H1 (cell line): ENCODE data around the gene HMGCL. TPM values are rescaled to one million over a fixed set of nuclear protein-coding genes. Genes with fewer than 3 reads are reported as not detected.

Experiments used
- CTCF ChIA-PET: fragments of 300-600 bp; sonication (Branson Sonifier 250); formaldehyde crosslinking; loops from one replicate; lab custom pipeline; 2021; ENCODE audit not compliant: partially characterized antibody; lab: Charles Lee
- POLR2A ChIA-PET: fragments of 300-600 bp; sonication (Branson Sonifier 250); formaldehyde crosslinking; loops from one replicate; lab custom pipeline; 2021; ENCODE audit warnings: inconsistent platforms; ENCODE audit not compliant: partially characterized antibody; lab: Charles Lee
- DNase-seq, 2 experiments: peaks; one replicate each; pipeline versions ENCODE4 v3.0.0 to v3.0.0-alpha.2; 2010 to 2022; ENCODE audit warnings: low spot score in 2 of 2, low read depth in 1 of 2, mixed read lengths in 1 of 2
- FAIRE-seq: peaks from 2 replicates; lab custom pipeline; 2011; peaks lifted over from hg19 to GRCh38; lab: Jason Lieb, UNC
- H2AFZ ChIP-seq: 2 replicates; pipeline ENCODE4 v1.8.1; 2012; ENCODE audit warnings: low read length, inconsistent platforms
- H2AK5ac ChIP-seq: 2 replicates; pipeline ENCODE4 v1.6.1; 2013; ENCODE audit warnings: low read depth, low read length
- H2BK120ac ChIP-seq: replicated peaks from 2 replicates; pipeline ENCODE3; 2013; ENCODE audit warnings: low read depth, low read length, inconsistent platforms
- H2BK12ac ChIP-seq: 2 replicates; pipeline ENCODE4 v1.6.1; 2013; ENCODE audit warnings: low read depth, low read length
- H2BK15ac ChIP-seq: 2 replicates; pipeline ENCODE4 v1.6.1; 2013; ENCODE audit warnings: low read length
- H2BK20ac ChIP-seq: 2 replicates; pipeline ENCODE4 v1.6.1; 2013; ENCODE audit warnings: low read length
- H2BK5ac ChIP-seq: 2 replicates; pipeline ENCODE4 v1.6.1; 2013; ENCODE audit warnings: low read depth, low read length
- H3K14ac ChIP-seq: 2 replicates; pipeline ENCODE4 v1.6.1; 2013; ENCODE audit warnings: inconsistent platforms; ENCODE audit not compliant: insufficient read length
- H3K18ac ChIP-seq: 2 replicates; pipeline ENCODE4 v1.6.1; 2013; ENCODE audit warnings: low read length; ENCODE audit errors: extremely low read depth
- H3K23ac ChIP-seq: 2 replicates; pipeline ENCODE4 v1.6.1; 2013; ENCODE audit warnings: inconsistent platforms; ENCODE audit not compliant: insufficient read length
- H3K23me2 ChIP-seq: 2 replicates; pipeline ENCODE4 v1.6.1; 2013; ENCODE audit warnings: low read depth, low read length
- H3K27ac ChIP-seq: 2 replicates; pipeline ENCODE4 v1.6.1; 2011; ENCODE audit warnings: low read depth, low read length, inconsistent platforms
- H3K27me3 ChIP-seq, 4 experiments: replicated peaks in 1 of 4; 1 replicate in 1 of 4; 2 replicates in 3 of 4; pipeline versions ENCODE4 v1.6.1 to v1.8.1; 2011 to 2013; ENCODE audit warnings: low read length in 3 of 4, mild to moderate bottlenecking in 3 of 4, inconsistent platforms in 2 of 4, mixed read lengths in 2 of 4, moderate library complexity in 1 of 4; ENCODE audit not compliant: control insufficient read depth in 3 of 4, insufficient read depth in 3 of 4; ENCODE audit errors: extremely low read depth in 1 of 4
- H3K36me3 ChIP-seq, 4 experiments: 2 replicates each; pipeline versions ENCODE4 v1.6.1 to v1.8.1; 2011 to 2013; ENCODE audit warnings: mild to moderate bottlenecking in 4 of 4, low read length in 3 of 4, moderate library complexity in 2 of 4, control low read depth in 1 of 4, inconsistent platforms in 1 of 4; ENCODE audit not compliant: insufficient read depth in 4 of 4, control insufficient read depth in 2 of 4
- H3K4ac ChIP-seq: replicated peaks from 2 replicates; pipeline ENCODE3; 2013; ENCODE audit warnings: low read length, low read depth, mixed read lengths, inconsistent platforms; ENCODE audit not compliant: insufficient read length
- H3K4me1 ChIP-seq, 4 experiments: replicated peaks in 1 of 4; 1 replicate in 1 of 4; 2 replicates in 3 of 4; pipeline versions ENCODE4 v1.6.1 to v1.8.1; 2011 to 2013; ENCODE audit warnings: low read length in 3 of 4, inconsistent platforms in 2 of 4, mixed read lengths in 1 of 4; ENCODE audit not compliant: insufficient read depth in 4 of 4, control insufficient read depth in 3 of 4
- H3K4me2 ChIP-seq, 2 experiments: 2 replicates each; pipeline versions ENCODE4 v1.6.1 to v1.8.1; 2011 to 2013; ENCODE audit warnings: low read depth in 2 of 2, low read length in 2 of 2, control low read depth in 1 of 2, inconsistent platforms in 1 of 2, mild to moderate bottlenecking in 1 of 2; ENCODE audit not compliant: insufficient read depth in 1 of 2
- H3K4me3 ChIP-seq, 4 experiments: fragments of 200-600, 300-600 bp in 1 of 4; sonication (generic), shearing (Covaris generic), sonication (Bioruptor Twin) in 1 of 4; 2 replicates each; pipeline versions ENCODE4 v1.5.1 to v1.8.1; 2011 to 2016; ENCODE audit warnings: low read length in 4 of 4, low read depth in 3 of 4, control low read depth in 2 of 4, inconsistent platforms in 2 of 4, mild to moderate bottlenecking in 2 of 4, mixed read lengths in 1 of 4, moderate library complexity in 1 of 4; ENCODE audit not compliant: insufficient read depth in 2 of 4; ENCODE audit errors: extremely low read depth in 1 of 4
- H3K56ac ChIP-seq: replicated peaks from 2 replicates; pipeline ENCODE3; 2013; ENCODE audit warnings: low read depth, mild to moderate bottlenecking, mixed read lengths, low read length, inconsistent platforms; ENCODE audit not compliant: insufficient read length
- H3K79me1 ChIP-seq: 2 replicates; pipeline ENCODE4 v1.6.1; 2013; ENCODE audit warnings: low read depth, low read length, control low read depth
- H3K79me2 ChIP-seq, 2 experiments: 2 replicates each; pipeline versions ENCODE4 v1.6.1 to v1.8.1; 2012 to 2013; ENCODE audit warnings: low read length in 2 of 2, mild to moderate bottlenecking in 2 of 2, inconsistent platforms in 1 of 2; ENCODE audit not compliant: insufficient read depth in 2 of 2, control insufficient read depth in 1 of 2
- H3K9ac ChIP-seq, 4 experiments: replicated peaks in 1 of 4; 1 replicate in 1 of 4; 2 replicates in 3 of 4; pipeline versions ENCODE4 v1.6.1 to v1.8.1; 2011 to 2013; ENCODE audit warnings: low read depth in 3 of 4, low read length in 3 of 4, control low read depth in 2 of 4, mild to moderate bottlenecking in 2 of 4, moderate library complexity in 2 of 4, inconsistent platforms in 1 of 4; ENCODE audit errors: extremely low read depth in 1 of 4
- H3K9me3 ChIP-seq, 2 experiments: 2 replicates each; pipeline versions ENCODE4 v1.6.1 to v1.8.1; 2012 to 2013; ENCODE audit warnings: mild to moderate bottlenecking in 2 of 2, moderate library complexity in 2 of 2, control low read depth in 1 of 2, inconsistent platforms in 1 of 2, low read depth in 1 of 2, low read length in 1 of 2, mixed read lengths in 1 of 2; ENCODE audit not compliant: insufficient read depth in 2 of 2
- H4K20me1 ChIP-seq, 2 experiments: replicated peaks in 1 of 2; 2 replicates each; pipeline versions ENCODE3 to v1.8.1; 2011 to 2013; ENCODE audit warnings: inconsistent platforms in 2 of 2, low read length in 2 of 2, mild to moderate bottlenecking in 1 of 2; ENCODE audit not compliant: insufficient read depth in 2 of 2, control insufficient read depth in 1 of 2
- H4K5ac ChIP-seq: 2 replicates; pipeline ENCODE4 v1.6.1; 2013; ENCODE audit warnings: low read length, low read depth, mixed read lengths, inconsistent platforms; ENCODE audit not compliant: insufficient read length
- H4K8ac ChIP-seq: 2 replicates; pipeline ENCODE4 v1.8.0; 2013; ENCODE audit warnings: mild to moderate bottlenecking, moderate library complexity, low read length, inconsistent platforms; ENCODE audit not compliant: insufficient read depth; ENCODE audit errors: extremely low read depth
- H4K91ac ChIP-seq: replicated peaks from 2 replicates; pipeline ENCODE3; 2013; ENCODE audit warnings: low read length, mixed read lengths, inconsistent platforms; ENCODE audit not compliant: insufficient read length
- BRCA1 ChIP-seq: IDR thresholded peaks from 2 replicates; pipeline ENCODE4 v1.6.1; 2012; ENCODE audit warnings: low read depth, low read length, improper control_type of control experiment
- GABPA ChIP-seq: IDR thresholded peaks from 2 replicates; pipeline ENCODE4 v1.6.1; 2011; ENCODE audit warnings: mild to moderate bottlenecking, low read length, moderate library complexity, borderline replicate concordance; ENCODE audit not compliant: insufficient read depth
- NRF1 ChIP-seq: IDR thresholded peaks from 2 replicates; pipeline ENCODE4 v1.6.1; 2011; ENCODE audit warnings: mild to moderate bottlenecking, low read depth, low read length, improper control_type of control experiment
- PHF8 ChIP-seq: fragments of 200-600 bp; sonication (generic); conservative IDR thresholded peaks from 2 replicates; pipeline ENCODE4 v1.7.1; 2012; ENCODE audit warnings: low read depth, mild to moderate bottlenecking, inconsistent platforms, low read length, moderate library complexity
- RNF2 ChIP-seq: fragments of 200-900, 300-1000 bp; sonication (generic); IDR thresholded peaks from 2 replicates; pipeline ENCODE4 v1.7.1; 2016; ENCODE audit warnings: borderline replicate concordance, low read depth, mild to moderate bottlenecking, antibody characterized with exemption, low read length; ENCODE audit not compliant: poor library complexity, severe bottlenecking; ENCODE audit errors: missing control alignments
- TEAD4 ChIP-seq: IDR thresholded peaks from 2 replicates; pipeline ENCODE4 v1.6.1; 2012; ENCODE audit warnings: low read depth, low read length, inconsistent platforms, mixed read lengths
- WGBS, 2 experiments: shearing (Covaris generic) in 1 of 2; methylation state at CpG; one replicate each; pipeline versions ENCODE4 v1.1.6 to v1.1.7; 2013 to 2015; ENCODE audit warnings: low lambda C conversion rate in 2 of 2, mixed read lengths in 2 of 2, inconsistent platforms in 1 of 2, low coverage in 1 of 2, missing lambda C conversion rate in 1 of 2; ENCODE audit not compliant: insufficient replicate concordance in 2 of 2, insufficient coverage in 1 of 2, insufficient read length in 1 of 2; ENCODE audit errors: extremely low coverage in 1 of 2, missing lambda C conversion rate in 1 of 2; 5-methylcytosine and 5-hydroxymethylcytosine counted together
- polyA plus RNA-seq, 7 experiments: library from polyadenylated mRNA; depleted of rRNA in 3 of 7; stranded (reverse) in 5 of 7; unstranded in 2 of 7; fragments of >200 nt in 5 of 7; fragments of 200-250 nt in 2 of 7; gene quantifications; 1 replicate in 5 of 7; 2 replicates in 1 of 7; 4 replicates in 1 of 7; pipeline versions ENCODE4 v1.2.1 to v1.2.3, GENCODE V29; 2011 to 2013; ENCODE audit warnings: missing spikeins in 2 of 7, mixed read lengths in 2 of 7
- total RNA-seq: library from RNA; stranded (reverse); fragmentation: NEBNext Ultra II Directional; extraction: Animal tissue kit (Norgen Biotek cat#: 25700); gene quantifications from 2 replicates; pipeline ENCODE4 v1.2.1, GENCODE V29; 2021
- TF ChIP-seq, protein P1 (sequence below): IDR thresholded peaks from 2 replicates; pipeline ENCODE4 v1.6.1; 2011; ENCODE audit warnings: low read depth, mild to moderate bottlenecking, low read length; ENCODE audit not compliant: insufficient read depth

The HMGCL gene
- total and polyA plus RNA-seq, 2 of the 8 experiments (the other 6 are each of a cell fraction or from before 2014, with no cell fraction given) = 13.7 to 19.5 TPM

DNA sequence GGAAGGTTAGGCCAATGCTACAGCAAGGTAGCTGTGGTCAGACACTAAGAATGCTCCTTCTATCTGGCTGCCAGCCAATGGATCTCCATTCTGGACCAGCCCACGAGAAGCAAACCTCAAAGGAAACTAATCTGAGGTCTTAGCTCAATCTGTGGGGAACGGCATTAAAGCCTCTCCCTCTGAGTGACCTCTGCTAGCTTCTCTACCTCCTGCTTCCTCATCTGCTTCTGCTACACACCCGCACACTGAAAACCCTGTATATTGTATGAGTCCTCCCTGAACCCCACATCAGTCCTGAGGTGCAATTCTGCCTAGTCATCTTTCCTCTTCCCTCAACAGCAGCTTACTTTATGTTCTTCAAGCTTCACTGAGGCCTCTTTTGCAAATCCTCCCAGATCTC, 17.8 kb downstream of the HMGCL start:
- Histone ChIP-seq H3K23me2 (no peaks in the 10 kb centered on the region), H3K27ac (no peak overlapping the region), H2BK12ac (no peak overlapping the region), H3K79me1 (no peaks in the 10 kb centered on the region), H4K91ac (no peak overlapping the region), H3K36me3 (no peaks in the 10 kb centered on the region; a peak in 1 of 8 replicates), H2BK20ac (no peak overlapping the region), H3K27me3 (no peaks in the 10 kb centered on the region), H3K79me2 (no peaks in the 10 kb centered on the region), H4K20me1 (peaks cover 0 to 2% of the 10 kb centered on the region in 2 experiments), H2BK120ac (no peak overlapping the region), H3K4me1 (peaks cover 0 to 1% (median 0%) of the 10 kb centered on the region in 4 experiments; a peak in 2 of 7 replicates), H3K9ac (no peak overlapping the region), H3K9me3 (no peaks in the 10 kb centered on the region), H4K8ac (no peak overlapping the region), H3K4me3 (no peak overlapping the region), H2AK5ac (no peak overlapping the region), H3K4me2 (no peak overlapping the region), H3K18ac (no peak overlapping the region), H2BK5ac (no peak overlapping the region), H3K14ac (no peak overlapping the region), H3K4ac (no peak overlapping the region), H4K5ac (no peak overlapping the region), H3K56ac (no peak overlapping the region), H2AFZ (no peak overlapping the region), H3K23ac (no peak overlapping the region), H2BK15ac (no peak overlapping the region)
- ChIA-PET POLR2A (interaction anchor here (0.9 to 3.4 kb wide), 5 partner anchors 8 to 153 kb away, joined by 3 to 22 read pairs (median 5); partner anchors contain the start of genes LYPLA2 and PNRC2), CTCF (interaction anchor here (0.7 to 6.2 kb wide), 7 partner anchors 7 to 124 kb away, joined by 3 to 66 read pairs (median 4); partner anchors contain the start of genes GALE and HMGCL)
- DNase-seq (no peak), FAIRE-seq (no peak)
- no peak for TF ChIP-seq RNF2
- TF ChIP-seq, protein P1, sequence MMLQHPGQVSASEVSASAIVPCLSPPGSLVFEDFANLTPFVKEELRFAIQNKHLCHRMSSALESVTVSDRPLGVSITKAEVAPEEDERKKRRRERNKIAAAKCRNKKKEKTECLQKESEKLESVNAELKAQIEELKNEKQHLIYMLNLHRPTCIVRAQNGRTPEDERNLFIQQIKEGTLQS = no peak
- TF ChIP-seq GABPA = no peak
- TF ChIP-seq PHF8 = no peak
- no peak for TF ChIP-seq NRF1
- no peak for TF ChIP-seq BRCA1
- no peak for TF ChIP-seq TEAD4
- 93% methylated on average over 3 of the region's 3 CpGs; no CpG with 5 or more reads in 1 of the 2 experiments for WGBS, 2 experiments
